HG02943 (cell line): ENCODE data around the gene NBAS.
A peak's percentile ranks its signal among the peaks of the same experiment; 100 is the strongest.
"Not testable (repeated sequence)": the region's sequence is repeated elsewhere in the genome, so short reads cannot be mapped to it uniquely, and the experiment has no call there.

Source experiments
- ATAC-seq: cut with Tn5 transposase; IDR thresholded peaks from one replicate; pipeline ENCODE4 v1.9.1; 2021; ENCODE audit warnings: mild to moderate bottlenecking, low read depth, moderate library complexity; ENCODE audit not compliant: unreplicated experiment

The NBAS gene

DNA sequence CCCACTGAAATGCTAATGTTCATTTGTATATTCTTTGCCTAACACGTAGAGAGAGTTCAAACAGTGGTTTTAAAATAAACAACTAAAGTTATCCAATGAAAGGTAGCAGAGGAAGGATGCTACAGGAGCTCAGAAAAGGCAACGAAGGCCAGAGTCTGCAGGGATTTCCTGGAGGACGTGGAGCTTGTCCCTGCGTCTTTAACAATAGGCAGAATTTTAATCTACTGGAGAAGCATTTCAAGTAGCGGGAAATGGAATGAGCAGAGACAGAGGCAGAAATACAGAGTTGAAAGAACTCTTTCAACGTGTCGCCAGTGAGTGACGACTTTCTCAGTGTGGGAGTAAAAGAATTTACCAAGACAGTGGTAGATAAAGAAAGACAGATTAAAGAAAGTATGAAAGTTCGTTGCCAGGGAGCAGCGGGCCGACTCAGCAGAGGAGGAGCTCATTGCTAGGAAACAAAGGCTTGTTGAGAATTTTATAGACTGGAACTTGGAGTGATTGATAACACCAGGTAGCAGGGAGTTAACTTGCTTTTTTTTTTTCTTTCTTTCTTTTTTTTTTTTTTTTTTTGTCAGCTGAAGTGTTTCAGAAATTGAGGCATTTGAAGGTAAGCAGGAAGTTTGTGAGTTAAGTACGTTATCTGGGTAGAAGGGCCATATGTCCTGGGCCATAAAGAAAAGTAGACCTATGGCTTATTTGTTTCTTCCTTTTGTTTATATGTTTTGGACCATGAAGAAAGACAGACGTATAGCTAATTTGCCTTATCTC, 625 bp upstream of the NBAS start:
- ATAC-seq, result peak; percentile 20

DNA sequence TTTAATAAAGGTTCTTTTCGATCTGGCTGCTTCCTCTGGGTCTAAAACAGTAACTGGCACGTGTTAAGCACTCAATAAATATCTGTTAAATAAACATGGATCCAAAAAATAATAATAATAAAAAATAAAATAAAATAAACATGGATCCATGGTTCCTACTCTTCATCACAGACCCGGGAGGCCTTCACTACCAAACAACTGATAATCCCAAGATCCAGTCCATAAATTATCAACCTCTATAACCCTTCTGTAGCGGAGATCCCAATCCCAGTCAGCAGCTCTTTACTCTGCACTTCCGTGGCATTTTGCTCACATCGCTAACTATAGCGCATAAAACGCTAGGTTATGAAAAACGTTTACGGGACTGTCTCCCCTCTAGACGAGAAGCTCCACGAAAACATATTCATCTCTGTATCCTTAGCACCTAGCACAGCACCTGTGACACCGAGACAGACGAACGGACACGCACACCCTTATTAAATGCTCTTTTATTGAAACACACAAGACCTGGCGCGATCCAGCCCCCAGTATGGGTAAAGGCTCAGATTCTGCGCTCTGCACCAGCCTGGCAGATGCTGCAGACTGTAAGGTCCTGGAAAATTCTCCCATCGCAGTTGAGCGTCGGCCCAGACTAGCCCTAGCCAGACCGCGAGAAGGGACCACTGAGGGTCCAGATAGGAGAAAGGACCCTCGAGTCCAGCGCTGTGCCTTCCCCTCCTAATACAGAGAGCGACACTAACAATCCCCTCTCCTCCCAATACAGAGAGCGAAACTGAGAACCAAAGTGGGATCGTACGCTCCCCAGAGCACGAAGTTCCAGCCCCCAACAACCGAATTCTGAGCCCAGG, 770 bp downstream of the NBAS start:
- ATAC-seq, result peak; percentile 48

GRCh38 chr2:15559379-15560139, 1.6 kb downstream of the NBAS start:
- no peak for ATAC-seq

- ATAC-seq, result no peak
Observed at GRCh38 chr2:15557887-15558311, 3.2 kb downstream of the NBAS start.

DNA sequence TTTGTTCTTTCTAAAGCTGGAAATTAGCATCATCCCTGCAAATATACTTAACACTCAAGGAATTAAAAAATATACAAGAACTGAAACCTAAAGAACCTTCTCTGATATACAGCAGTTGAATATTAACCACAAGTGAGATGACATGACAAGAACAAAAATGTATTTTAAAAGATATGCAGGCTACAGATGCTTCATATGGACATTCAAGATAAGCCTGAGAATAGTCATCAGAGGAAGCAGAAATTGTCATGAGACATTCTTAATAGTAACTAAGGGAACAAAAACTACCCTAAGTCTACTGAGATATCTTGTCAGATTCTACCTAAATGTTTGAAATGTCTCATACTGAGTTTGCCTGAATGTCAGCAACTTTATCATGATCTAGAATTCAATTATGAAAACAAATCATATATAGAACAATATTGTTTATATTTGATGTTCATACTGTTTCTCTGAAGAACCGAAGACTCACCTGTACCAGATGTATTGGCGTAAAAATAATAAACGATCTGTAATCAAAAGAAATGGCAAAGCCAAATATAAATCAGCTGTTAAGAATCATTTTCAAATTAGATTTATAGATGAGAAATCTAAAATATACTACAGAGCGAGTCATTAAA, 4.7 kb downstream of the NBAS start:
- no peak for ATAC-seq

DNA sequence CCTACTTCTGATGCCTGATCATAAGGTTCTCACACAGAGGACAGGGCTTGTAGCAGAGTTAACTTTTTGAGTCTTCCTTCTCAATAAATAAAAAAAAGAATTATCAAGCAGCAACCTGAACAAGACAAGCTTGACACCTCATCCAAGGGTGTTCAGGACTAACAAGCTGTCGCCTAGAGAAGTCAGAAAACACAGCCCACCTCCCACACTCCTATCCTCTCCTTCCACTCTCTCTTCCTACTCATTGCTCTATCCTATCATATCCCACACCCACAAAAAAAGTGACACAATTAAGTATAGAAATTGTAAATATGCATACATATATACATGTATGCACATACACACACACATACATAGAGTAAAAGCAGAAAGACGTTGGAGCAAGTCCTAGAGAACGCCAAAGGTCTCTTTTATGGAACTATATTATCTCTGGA, 5.4 kb downstream of the NBAS start:
- ATAC-seq, result no peak

DNA sequence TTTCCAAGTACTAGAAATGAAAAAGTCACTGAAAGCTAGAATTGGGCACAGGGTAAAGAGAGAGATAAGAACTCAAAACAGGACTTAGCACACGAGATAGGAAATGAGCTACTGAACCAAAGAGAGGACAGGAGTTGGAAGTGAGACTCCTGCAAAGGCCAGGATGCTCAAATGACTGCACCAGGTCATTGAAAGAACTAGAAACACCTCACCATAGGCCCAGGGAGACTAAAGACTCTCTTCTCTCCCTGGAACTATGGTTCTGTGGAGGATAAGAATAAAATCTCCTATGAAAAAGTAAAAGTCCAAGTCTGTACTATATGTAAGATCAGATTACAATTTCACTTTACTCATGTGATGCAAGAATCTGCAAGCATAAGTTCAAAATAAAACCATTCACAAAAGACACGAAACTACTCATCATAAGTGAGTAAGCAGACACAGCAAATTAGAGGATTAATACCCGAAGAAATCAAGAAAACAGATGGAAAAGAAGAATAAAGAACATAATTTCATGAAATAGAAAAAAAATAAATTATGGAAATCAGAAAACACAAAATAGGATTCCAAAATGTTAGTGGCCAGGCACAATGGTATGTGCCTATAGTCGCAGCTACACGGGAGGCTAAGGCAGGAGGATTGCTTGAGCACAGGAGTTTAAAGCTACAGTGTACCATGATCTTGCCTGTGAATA, 6.5 kb downstream of the NBAS start:
- ATAC-seq, result no peak

- ATAC-seq, result no peak
Observed at GRCh38 chr2:15553951-15554350, 7.2 kb downstream of the NBAS start.

DNA sequence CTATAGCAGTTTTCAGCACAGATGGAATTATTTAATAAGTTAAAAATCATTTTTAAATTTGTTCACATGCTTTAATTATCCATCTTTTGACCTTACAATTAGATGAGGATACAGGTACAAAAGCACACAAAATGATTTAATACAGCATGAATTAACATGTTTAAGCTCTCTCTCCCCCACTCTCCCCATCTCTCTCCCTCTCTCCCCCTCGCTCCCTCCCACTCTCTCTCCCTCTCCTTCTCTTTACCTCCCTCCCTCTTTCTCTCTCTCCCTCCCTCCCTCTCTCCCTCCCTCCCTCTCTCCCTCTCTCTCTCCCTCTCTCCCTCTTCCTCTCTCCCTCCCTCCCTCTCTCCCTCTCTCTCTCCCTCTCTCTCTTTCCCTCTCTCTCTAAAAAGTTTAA, 7.6 kb downstream of the NBAS start:
- ATAC-seq, result no peak

- ATAC-seq, result no peak
Observed at GRCh38 chr2:15548974-15549373, 12.2 kb downstream of the NBAS start.

DNA sequence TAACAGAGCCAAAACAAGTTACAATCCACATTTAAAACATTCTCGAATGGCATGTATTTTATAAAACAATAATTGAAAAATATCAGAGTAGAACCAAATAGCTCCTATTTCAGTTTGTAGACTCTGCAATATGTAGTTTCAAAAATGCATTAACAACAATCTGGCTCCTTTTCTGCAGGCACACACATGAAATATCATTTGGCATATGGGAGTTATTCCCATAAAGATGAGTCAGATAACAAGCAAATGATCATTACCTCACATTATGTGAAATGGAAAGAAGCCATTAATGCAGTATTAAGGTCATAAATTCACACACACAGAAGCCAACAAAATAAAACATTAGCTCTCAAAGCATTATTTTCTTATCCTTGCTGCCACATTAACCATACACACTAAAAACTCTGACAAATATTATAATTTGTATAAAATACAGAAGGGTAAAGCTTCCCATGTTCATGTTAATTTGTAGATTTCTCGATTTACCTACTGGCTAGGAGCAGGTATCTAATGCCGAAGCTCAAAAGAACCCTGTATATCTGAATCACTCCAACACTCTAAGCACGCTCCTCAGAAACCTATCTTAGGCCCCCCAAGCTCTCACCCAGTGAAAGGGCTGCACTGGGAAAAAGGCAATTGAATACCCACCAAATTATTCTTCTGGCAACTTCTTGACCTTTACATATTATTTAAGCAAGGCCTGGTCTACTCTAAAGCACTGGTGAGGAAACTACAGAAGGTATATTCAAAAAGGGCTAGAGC, 13.8 kb downstream of the NBAS start:
- ATAC-seq, result no peak

- no peak for ATAC-seq
Observed at GRCh38 chr2:15546297-15547098, 14.6 kb downstream of the NBAS start.

DNA sequence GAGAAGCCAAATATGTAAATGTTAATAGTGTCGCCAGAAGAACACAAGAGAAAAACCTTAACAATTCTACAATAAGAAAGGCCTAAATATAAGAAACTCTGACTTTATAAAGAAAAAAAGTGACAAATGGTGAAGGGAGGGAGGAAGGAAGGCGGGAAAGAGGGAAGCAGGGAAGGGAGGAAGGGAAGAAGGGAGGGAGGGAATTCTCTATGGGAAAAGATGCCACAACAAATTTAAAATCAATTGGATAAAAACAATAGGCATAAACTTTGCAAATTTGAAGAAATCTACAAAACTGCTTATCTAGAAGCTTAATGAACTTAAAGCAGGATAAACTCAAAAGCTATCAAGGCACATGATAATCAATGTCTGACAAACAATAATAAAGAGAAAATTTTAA, 16.9 kb downstream of the NBAS start:
- no peak for ATAC-seq

GRCh38 chr2:15543541-15543940, 17.6 kb downstream of the NBAS start:
- no peak for ATAC-seq

- no peak for ATAC-seq
Observed at GRCh38 chr2:15543053-15543452, 18.1 kb downstream of the NBAS start.

DNA sequence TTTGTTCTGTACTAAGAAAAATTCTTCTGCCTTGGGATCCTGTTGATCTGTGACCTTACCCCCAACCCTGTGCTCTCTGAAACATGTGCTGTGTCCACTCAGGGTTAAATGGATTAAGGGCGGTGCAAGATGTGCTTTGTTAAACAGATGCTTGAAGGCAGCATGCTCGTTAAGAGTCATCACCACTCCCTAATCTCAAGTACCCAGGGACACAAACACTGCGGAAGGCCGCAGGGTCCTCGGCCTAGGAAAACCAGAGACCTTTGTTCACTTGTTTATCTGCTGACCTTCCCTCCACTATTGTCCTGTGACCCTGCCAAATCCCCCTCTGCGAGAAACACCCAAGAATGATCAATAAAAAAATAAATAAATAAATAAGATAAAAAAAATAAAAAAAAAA, 18.9 kb downstream of the NBAS start:
- ATAC-seq, result not testable (repeated sequence)

DNA sequence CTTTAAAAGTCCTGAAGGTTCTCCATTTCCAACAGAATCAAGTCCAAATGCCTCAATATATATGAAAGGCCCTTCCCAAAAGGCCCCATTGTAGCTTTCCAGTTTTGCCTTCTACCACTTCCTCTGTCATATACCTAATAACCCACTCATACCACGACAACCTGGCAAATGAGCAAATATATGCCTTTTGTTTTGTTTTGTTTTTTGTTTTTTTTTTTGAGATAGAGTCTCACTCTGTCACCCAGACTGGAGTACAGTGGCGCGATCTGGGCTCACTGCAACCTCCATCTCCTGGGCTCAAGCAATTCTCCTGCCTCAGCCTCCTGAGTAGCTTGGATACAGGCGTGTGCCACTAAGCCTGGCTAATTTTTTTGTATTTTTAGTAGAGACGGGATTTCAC, 20.6 kb downstream of the NBAS start:
- ATAC-seq, result not testable (repeated sequence)

DNA sequence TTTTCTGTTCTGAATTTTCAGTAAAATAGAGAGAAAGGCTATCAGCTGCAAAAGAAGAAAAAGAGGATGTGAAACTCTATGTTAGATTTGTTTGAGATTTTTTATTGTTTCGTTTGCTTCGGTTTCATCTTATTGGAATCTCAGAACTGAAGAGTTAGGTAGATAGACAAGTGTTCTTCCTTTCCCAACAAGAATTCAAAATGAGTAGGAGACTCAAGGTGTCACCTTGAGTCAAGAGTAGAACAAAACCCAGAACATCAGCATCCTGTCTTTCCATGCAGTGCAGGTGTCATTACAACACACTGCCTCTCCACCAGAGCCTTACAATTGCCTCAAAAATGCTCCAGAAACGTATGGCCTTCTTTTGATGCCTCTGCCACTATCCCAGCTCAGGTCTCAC, 21.1 kb downstream of the NBAS start:
- ATAC-seq, result peak; percentile 91
